ENCODE data around the gene TPGS2. TPM values are rescaled to one million over a fixed set of nuclear protein-coding genes. Genes with fewer than 3 reads are reported as not detected.

Gene TPGS2
- total RNA-seq, 1 donor from 2014 or later: 129 TPM

GRCh38 chr18:36826556-36826955 lies 2.2 kb downstream of the TPGS2 start:
- H3K4me3 Mint-ChIP-seq (ENCODE audit: low read depth): no peak overlapping the region

GRCh38 chr18:36825526-36825925 lies 3.3 kb downstream of the TPGS2 start:
- Mint-ChIP-seq H3K27ac (no peak overlapping the region), H3K9me3 (ENCODE audit: low read depth) (no peaks in the 10 kb centered on the region), H3K27me3 (no peaks in the 10 kb centered on the region), H3K4me1 (ENCODE audit: low read depth) (peaks cover 18% of the 10 kb centered on the region), H3K36me3 (ENCODE audit: insufficient read depth) (peaks cover 18% of the 10 kb centered on the region), H3K4me3 (ENCODE audit: low read depth) (no peak overlapping the region)
- no peak for DNase-seq (ENCODE audit: low spot score, unreplicated experiment)
- no peak for TF ChIP-seq CTCF (IDR thresholded peaks at IDR 0.05; ENCODE audit: unreplicated experiment)

More at GRCh38 chr18:36826556-36826955, 2.2 kb downstream of the TPGS2 start:
- Mint-ChIP-seq H3K27me3 (no peaks in the 10 kb centered on the region), H3K36me3 (ENCODE audit: insufficient read depth) (peaks cover 16% of the 10 kb centered on the region), H3K9me3 (ENCODE audit: low read depth) (no peaks in the 10 kb centered on the region), H3K27ac (no peak overlapping the region), H3K4me1 (ENCODE audit: low read depth) (peaks cover 18% of the 10 kb centered on the region)
- TF ChIP-seq CTCF (IDR thresholded peaks at IDR 0.05; ENCODE audit: unreplicated experiment): no peak
- DNase-seq (ENCODE audit: low spot score, unreplicated experiment): no peak

GRCh38 chr18:36821681-36822080 lies 7.1 kb downstream of the TPGS2 start:
- Mint-ChIP-seq H3K9me3 (ENCODE audit: low read depth) (no peaks in the 10 kb centered on the region), H3K4me1 (ENCODE audit: low read depth) (peaks cover 13% of the 10 kb centered on the region), H3K36me3 (ENCODE audit: insufficient read depth) (peaks cover 24% of the 10 kb centered on the region), H3K27me3 (no peaks in the 10 kb centered on the region), H3K4me3 (ENCODE audit: low read depth) (no peak overlapping the region), H3K27ac (no peak overlapping the region)
- no peak for DNase-seq (ENCODE audit: low spot score, unreplicated experiment)
- no peak for TF ChIP-seq CTCF (IDR thresholded peaks at IDR 0.05; ENCODE audit: unreplicated experiment)

GRCh38 chr18:36819621-36820020 lies 9.2 kb downstream of the TPGS2 start:
- Mint-ChIP-seq H3K36me3 (ENCODE audit: insufficient read depth) (peaks cover 22% of the 10 kb centered on the region), H3K4me1 (ENCODE audit: low read depth) (peaks cover 25% of the 10 kb centered on the region), H3K9me3 (ENCODE audit: low read depth) (no peaks in the 10 kb centered on the region), H3K4me3 (ENCODE audit: low read depth) (no peak overlapping the region), H3K27ac (no peak overlapping the region), H3K27me3 (no peaks in the 10 kb centered on the region)
- no peak for TF ChIP-seq CTCF (IDR thresholded peaks at IDR 0.05; ENCODE audit: unreplicated experiment)
- DNase-seq (ENCODE audit: low spot score, unreplicated experiment): no peak

- H3K4me1 Mint-ChIP-seq (ENCODE audit: low read depth): peaks cover 26% of the 10 kb centered on the region
- H3K27ac Mint-ChIP-seq: peak overlapping the region; percentile 4
- H3K9me3 Mint-ChIP-seq (ENCODE audit: low read depth): no peaks in the 10 kb centered on the region
- DNase-seq (ENCODE audit: low spot score, unreplicated experiment): no peak
- no peaks in the 10 kb centered on the region for H3K27me3 Mint-ChIP-seq
- peaks cover 17% of the 10 kb centered on the region for H3K36me3 Mint-ChIP-seq (ENCODE audit: insufficient read depth)
- H3K4me3 Mint-ChIP-seq (ENCODE audit: low read depth): no peak overlapping the region
- no peak for TF ChIP-seq CTCF (IDR thresholded peaks at IDR 0.05; ENCODE audit: unreplicated experiment)
Measured at GRCh38 chr18:36818652-36819051, 10.2 kb downstream of the TPGS2 start.

All from progenitor cell of endocrine pancreas (in vitro differentiated cells).